GM10248 (cell line): ENCODE measurements around the gene EPHX1.

Experiments used
- CTCF ChIA-PET: fragments of 300-600 bp; sonication (Branson Sonifier 250); formaldehyde crosslinking; extraction: SDS; loops from one replicate; lab custom pipeline; 2021; ENCODE audit warnings: antibody characterized with exemption; lab: Yijun Ruan, JAX
- POLR2A ChIA-PET: fragments of 350-650 bp; sonication (Branson Sonifier 250); formaldehyde crosslinking; extraction: SDS; loops from one replicate; lab custom pipeline; 2020; ENCODE audit warnings: antibody characterized with exemption; lab: Yijun Ruan, JAX
- DNase-seq: peaks from one replicate; pipeline ENCODE4 v3.0.0; 2012; ENCODE audit errors: extremely low spot score
- TF ChIP-seq, protein P1 (sequence below): IDR thresholded peaks from 2 replicates; pipeline ENCODE4 v1.5.1; 2012; ENCODE audit warnings: mild to moderate bottlenecking, low read depth; ENCODE audit errors: extremely low read depth, missing control alignments, control extremely low read depth

EPHX1 gene

GRCh38 chr1:225840223-225840610, 30.3 kb downstream of the EPHX1 start:
- POLR2A ChIA-PET = no interaction called here

DNA sequence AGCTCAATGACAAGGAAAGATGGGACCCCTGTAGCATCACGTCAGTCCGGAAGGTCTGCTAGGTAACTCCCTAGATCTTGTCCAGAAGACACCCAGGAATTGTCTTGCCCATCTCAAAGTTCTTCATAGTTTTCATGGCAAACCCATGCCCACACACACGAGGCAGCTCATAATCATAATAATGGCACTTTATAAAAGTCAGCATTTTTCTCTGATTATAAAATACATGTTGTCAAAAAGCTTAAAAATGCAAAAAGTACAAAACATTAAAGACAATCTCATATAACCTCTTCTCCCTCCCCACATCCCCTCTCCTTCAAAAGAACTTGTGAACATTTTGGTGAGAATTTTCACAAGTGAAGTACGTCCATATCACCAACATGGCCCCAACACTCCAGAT, 30.8 kb downstream of the EPHX1 start:
- DNase-seq = no peak
- ChIA-PET POLR2A (no interaction called here), CTCF (interaction anchor here (1.1 to 1.2 kb wide), 2 partner anchors 63 to 69 kb away, joined by 4 read pairs; partner anchors contain the start of gene SRP9)
- TF ChIP-seq, protein P1, sequence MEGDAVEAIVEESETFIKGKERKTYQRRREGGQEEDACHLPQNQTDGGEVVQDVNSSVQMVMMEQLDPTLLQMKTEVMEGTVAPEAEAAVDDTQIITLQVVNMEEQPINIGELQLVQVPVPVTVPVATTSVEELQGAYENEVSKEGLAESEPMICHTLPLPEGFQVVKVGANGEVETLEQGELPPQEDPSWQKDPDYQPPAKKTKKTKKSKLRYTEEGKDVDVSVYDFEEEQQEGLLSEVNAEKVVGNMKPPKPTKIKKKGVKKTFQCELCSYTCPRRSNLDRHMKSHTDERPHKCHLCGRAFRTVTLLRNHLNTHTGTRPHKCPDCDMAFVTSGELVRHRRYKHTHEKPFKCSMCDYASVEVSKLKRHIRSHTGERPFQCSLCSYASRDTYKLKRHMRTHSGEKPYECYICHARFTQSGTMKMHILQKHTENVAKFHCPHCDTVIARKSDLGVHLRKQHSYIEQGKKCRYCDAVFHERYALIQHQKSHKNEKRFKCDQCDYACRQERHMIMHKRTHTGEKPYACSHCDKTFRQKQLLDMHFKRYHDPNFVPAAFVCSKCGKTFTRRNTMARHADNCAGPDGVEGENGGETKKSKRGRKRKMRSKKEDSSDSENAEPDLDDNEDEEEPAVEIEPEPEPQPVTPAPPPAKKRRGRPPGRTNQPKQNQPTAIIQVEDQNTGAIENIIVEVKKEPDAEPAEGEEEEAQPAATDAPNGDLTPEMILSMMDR = no peak

More at GRCh38 chr1:225840223-225840610, 30.3 kb downstream of the EPHX1 start:
- CTCF ChIA-PET = interaction anchor here (1.1 to 1.2 kb wide), 2 partner anchors 62 to 68 kb away, joined by 4 read pairs; partner anchors contain the start of gene SRP9
- no peak for DNase-seq
- TF ChIP-seq, protein P1 = no peak

GRCh38 chr1:225842074-225842473, 32.1 kb downstream of the EPHX1 start:
- CTCF ChIA-PET = no interaction called here
- TF ChIP-seq, protein P1 = no peak
- no peak for DNase-seq
- POLR2A ChIA-PET = no interaction called here

- ChIA-PET POLR2A (no interaction called here), CTCF (no interaction called here)
Observed at GRCh38 chr1:225842788-225843425, 33.0 kb downstream of the EPHX1 start.

GRCh38 chr1:225843426-225843795, 33.5 kb downstream of the EPHX1 start:
- POLR2A ChIA-PET = no interaction called here
- CTCF ChIA-PET = interaction anchor here (1.0 kb wide), 1 partner anchor 13 kb away, joined by 3 read pairs; no protein-coding TSS in a partner anchor
- no peak for DNase-seq
- TF ChIP-seq, protein P1 = no peak

More at GRCh38 chr1:225842788-225843425, 33.0 kb downstream of the EPHX1 start:
- no peak for DNase-seq
- TF ChIP-seq, protein P1 = no peak

GRCh38 chr1:225844236-225845061, 34.5 kb downstream of the EPHX1 start:
- ChIA-PET POLR2A (no interaction called here), CTCF (interaction anchor here (1.0 to 1.9 kb wide), 5 partner anchors 12 to 370 kb away, joined by 3 to 4 read pairs (median 3); partner anchors contain the start of gene SRP9)
- TF ChIP-seq, protein P1 = no peak
- DNase-seq = no peak
